ENCODE data around the gene OAF.

DNA sequence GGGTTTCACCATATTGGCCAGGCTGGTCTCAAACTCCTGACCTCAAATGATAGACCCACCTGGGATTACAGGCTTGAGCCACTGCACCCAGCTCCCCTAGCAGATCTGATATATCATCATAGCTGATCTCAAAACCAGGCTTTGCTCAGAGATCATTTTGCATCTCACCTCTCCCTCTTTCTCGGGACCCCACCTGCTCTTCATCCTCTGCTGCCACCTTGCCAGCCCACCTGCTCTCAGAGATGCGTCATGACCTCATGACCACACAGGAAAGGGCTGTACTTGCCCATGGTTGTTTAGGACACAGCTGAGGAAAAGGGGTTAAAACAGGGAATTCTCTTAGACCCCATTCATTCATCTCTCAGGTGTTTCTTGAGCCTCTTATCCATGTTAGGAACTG, 56.5 kb downstream of the OAF start:
- TF ChIP-seq KDM1A (IDR thresholded peaks at IDR 0.05) (no peak), GABPA (tag; conservative IDR thresholded peaks at IDR 0.05; ENCODE audit: low read depth) (no peak), CTCF (IDR thresholded peaks at IDR 0.05 in 2 of 3, conservative IDR thresholded peaks at IDR 0.05 in 1 of 3; ENCODE audit: insufficient read depth in 2 of 3, low read depth in 1 of 3, low read length in 3 of 3) (no peak), ETV6 (IDR thresholded peaks at IDR 0.05; ENCODE audit: borderline replicate concordance in 1 of 2, low read depth in 2 of 2, low read length in 1 of 2) (no peak), ETV6 (CRISPR knock-in tag; IDR thresholded peaks at IDR 0.05; ENCODE audit: borderline replicate concordance) (no peak), EZH2 (IDR thresholded peaks at IDR 0.05; ENCODE audit: borderline replicate concordance, low read depth, low read length) (no peak), TSC22D4 (tag; IDR thresholded peaks at IDR 0.05) (no peak)
- TF ChIP-seq, protein P1, sequence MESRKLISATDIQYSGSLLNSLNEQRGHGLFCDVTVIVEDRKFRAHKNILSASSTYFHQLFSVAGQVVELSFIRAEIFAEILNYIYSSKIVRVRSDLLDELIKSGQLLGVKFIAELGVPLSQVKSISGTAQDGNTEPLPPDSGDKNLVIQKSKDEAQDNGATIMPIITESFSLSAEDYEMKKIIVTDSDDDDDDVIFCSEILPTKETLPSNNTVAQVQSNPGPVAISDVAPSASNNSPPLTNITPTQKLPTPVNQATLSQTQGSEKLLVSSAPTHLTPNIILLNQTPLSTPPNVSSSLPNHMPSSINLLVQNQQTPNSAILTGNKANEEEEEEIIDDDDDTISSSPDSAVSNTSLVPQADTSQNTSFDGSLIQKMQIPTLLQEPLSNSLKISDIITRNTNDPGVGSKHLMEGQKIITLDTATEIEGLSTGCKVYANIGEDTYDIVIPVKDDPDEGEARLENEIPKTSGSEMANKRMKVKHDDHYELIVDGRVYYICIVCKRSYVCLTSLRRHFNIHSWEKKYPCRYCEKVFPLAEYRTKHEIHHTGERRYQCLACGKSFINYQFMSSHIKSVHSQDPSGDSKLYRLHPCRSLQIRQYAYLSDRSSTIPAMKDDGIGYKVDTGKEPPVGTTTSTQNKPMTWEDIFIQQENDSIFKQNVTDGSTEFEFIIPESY (CRISPR knock-in tag; IDR thresholded peaks at IDR 0.05) = no peak

Data from K562 (cell line).